ENCODE data around the gene DLEC1.

The DLEC1 gene

GRCh38 chr3:38002291-38002876 is 36.6 kb upstream of the DLEC1 start:
- DNase-seq, result no peak

GRCh38 chr3:38002940-38003339 is 36.1 kb upstream of the DLEC1 start:
- DNase-seq, result no peak

- DNase-seq, result peak in 51 of 56 donors; percentile 6 to 82 (median 59)
These were observed 35.6 kb upstream of the DLEC1 start for GRCh38 chr3:38003371-38003816.

- DNase-seq, result peak in 8 of 56 donors; percentile 23 to 66 (median 48)
These were observed 35.1 kb upstream of the DLEC1 start for GRCh38 chr3:38003817-38004414.

- peak in 54 of 56 donors; percentile 14 to 92 (median 72) for DNase-seq
These were observed 34.5 kb upstream of the DLEC1 start for GRCh38 chr3:38004415-38005075.

GRCh38 chr3:38005076-38006020 is 33.7 kb upstream of the DLEC1 start:
- DNase-seq, result peak in 55 of 56 donors; percentile 38 to 96 (median 87)

- DNase-seq, result no peak
These were observed 33.0 kb upstream of the DLEC1 start for GRCh38 chr3:38006031-38006430.

- DNase-seq, result no peak
These were observed 32.5 kb upstream of the DLEC1 start for GRCh38 chr3:38006445-38006995.

GRCh38 chr3:38007754-38008090 is 31.3 kb upstream of the DLEC1 start:
- DNase-seq, result no peak

GRCh38 chr3:38008191-38008701 is 30.8 kb upstream of the DLEC1 start:
- no peak for DNase-seq

GRCh38 chr3:38008971-38009580 is 29.9 kb upstream of the DLEC1 start:
- DNase-seq, result no peak

GRCh38 chr3:38009807-38010591 is 29.0 kb upstream of the DLEC1 start:
- peak in 1 of 56 donors; percentile 16 for DNase-seq

GRCh38 chr3:38011111-38011510 is 27.9 kb upstream of the DLEC1 start:
- no peak for DNase-seq

GRCh38 chr3:38015485-38015884 is 23.5 kb upstream of the DLEC1 start:
- DNase-seq, result no peak

- DNase-seq, result no peak
These were observed 23.0 kb upstream of the DLEC1 start for GRCh38 chr3:38015984-38016383.

GRCh38 chr3:38016410-38016809 is 22.6 kb upstream of the DLEC1 start:
- DNase-seq, result no peak

- DNase-seq, result no peak
These were observed 22.1 kb upstream of the DLEC1 start for GRCh38 chr3:38016847-38017444.

- no peak for DNase-seq
These were observed 21.3 kb upstream of the DLEC1 start for GRCh38 chr3:38017445-38018295.
